Loucy (cell line): ENCODE data around the gene LIPI.
"Not testable (repeated sequence)": the region's sequence is repeated elsewhere in the genome, so short reads cannot be mapped to it uniquely, and the experiment has no call there.

Experiments used
- EZH2phosphoT487 ChIP-seq: fragments of 200-600 bp; IDR thresholded peaks from 2 replicates; pipeline ENCODE4 v1.6.1; 2018; ENCODE audit warnings: antibody characterized with exemption, mild to moderate bottlenecking, moderate library complexity, borderline replicate concordance
- TF ChIP-seq, protein P1 (sequence below): fragments of 200-600 bp; sonication (generic); conservative IDR thresholded peaks from 2 replicates; pipeline ENCODE4 v1.5.1; 2014; ENCODE audit warnings: mild to moderate bottlenecking, antibody characterized with exemption, low read length

DNA sequence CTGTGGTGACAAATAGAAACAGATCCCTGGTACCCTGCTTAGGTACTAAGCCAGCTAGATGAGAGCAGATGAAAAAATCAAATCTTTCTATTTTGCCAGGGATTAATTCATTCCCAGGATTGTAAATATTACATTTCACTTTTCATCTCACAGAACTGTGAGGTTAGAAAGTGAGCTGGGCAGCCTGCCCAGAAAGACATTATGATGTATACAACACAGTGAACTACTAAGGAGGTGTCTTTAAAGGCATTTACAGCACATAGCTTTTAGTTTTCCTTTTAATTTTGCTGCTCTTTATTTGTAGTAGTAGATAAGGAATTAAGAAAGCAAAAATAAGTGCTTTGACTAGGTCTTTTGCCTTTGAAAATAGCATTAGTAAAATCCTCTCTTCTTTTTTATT lies 120.6 kb downstream of the LIPI start:
- TF ChIP-seq, protein P1, sequence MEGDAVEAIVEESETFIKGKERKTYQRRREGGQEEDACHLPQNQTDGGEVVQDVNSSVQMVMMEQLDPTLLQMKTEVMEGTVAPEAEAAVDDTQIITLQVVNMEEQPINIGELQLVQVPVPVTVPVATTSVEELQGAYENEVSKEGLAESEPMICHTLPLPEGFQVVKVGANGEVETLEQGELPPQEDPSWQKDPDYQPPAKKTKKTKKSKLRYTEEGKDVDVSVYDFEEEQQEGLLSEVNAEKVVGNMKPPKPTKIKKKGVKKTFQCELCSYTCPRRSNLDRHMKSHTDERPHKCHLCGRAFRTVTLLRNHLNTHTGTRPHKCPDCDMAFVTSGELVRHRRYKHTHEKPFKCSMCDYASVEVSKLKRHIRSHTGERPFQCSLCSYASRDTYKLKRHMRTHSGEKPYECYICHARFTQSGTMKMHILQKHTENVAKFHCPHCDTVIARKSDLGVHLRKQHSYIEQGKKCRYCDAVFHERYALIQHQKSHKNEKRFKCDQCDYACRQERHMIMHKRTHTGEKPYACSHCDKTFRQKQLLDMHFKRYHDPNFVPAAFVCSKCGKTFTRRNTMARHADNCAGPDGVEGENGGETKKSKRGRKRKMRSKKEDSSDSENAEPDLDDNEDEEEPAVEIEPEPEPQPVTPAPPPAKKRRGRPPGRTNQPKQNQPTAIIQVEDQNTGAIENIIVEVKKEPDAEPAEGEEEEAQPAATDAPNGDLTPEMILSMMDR, result not testable (repeated sequence)
- not testable (repeated sequence) for TF ChIP-seq EZH2phosphoT487
